ENCODE data around the gene COPE.

COPE gene

GRCh38 chr19:18875726-18876125 is 43.5 kb downstream of the COPE start:
- TF ChIP-seq ZFX (IDR thresholded peaks at IDR 0.05) (no peak), CTCF (conservative IDR thresholded peaks at IDR 0.05) (no peak)
- H3K27ac ChIP-seq: no peak overlapping the region

GRCh38 chr19:18871543-18871942 is 47.6 kb downstream of the COPE start:
- no peak overlapping the region for H3K27ac ChIP-seq
- no peak for TF ChIP-seq ZFX (IDR thresholded peaks at IDR 0.05)
- no peak for TF ChIP-seq CTCF (conservative IDR thresholded peaks at IDR 0.05)

GRCh38 chr19:18870531-18871172 is 48.5 kb downstream of the COPE start:
- no peak overlapping the region for H3K27ac ChIP-seq
- TF ChIP-seq CTCF (conservative IDR thresholded peaks at IDR 0.05) (no peak), ZFX (IDR thresholded peaks at IDR 0.05) (no peak)

- TF ChIP-seq ZFX (IDR thresholded peaks at IDR 0.05): no peak
- TF ChIP-seq CTCF (conservative IDR thresholded peaks at IDR 0.05): no peak
- no peak overlapping the region for H3K27ac ChIP-seq
Measured at GRCh38 chr19:18869781-18870530, 49.2 kb downstream of the COPE start.

- no peak for TF ChIP-seq CTCF (conservative IDR thresholded peaks at IDR 0.05)
- no peak for TF ChIP-seq ZFX (IDR thresholded peaks at IDR 0.05)
- no peak overlapping the region for H3K27ac ChIP-seq
Measured at GRCh38 chr19:18869023-18869618, 50.1 kb downstream of the COPE start.

GRCh38 chr19:18868380-18869022 is 50.7 kb downstream of the COPE start:
- no peak for TF ChIP-seq ZFX (IDR thresholded peaks at IDR 0.05)
- TF ChIP-seq CTCF (conservative IDR thresholded peaks at IDR 0.05): no peak
- H3K27ac ChIP-seq: no peak overlapping the region

- TF ChIP-seq CTCF (conservative IDR thresholded peaks at IDR 0.05): no peak
- no peak for TF ChIP-seq ZFX (IDR thresholded peaks at IDR 0.05)
- no peak overlapping the region for H3K27ac ChIP-seq
Measured at GRCh38 chr19:18867751-18868150, 51.4 kb downstream of the COPE start.

Measured in C4-2B (cell line).